HEK293 (cell line): ENCODE data around the gene ALMS1.

ENCODE experiments used
- CTCF ChIA-PET: fragments of 350-600 bp; formaldehyde crosslinking; extraction: SDS; loops from one replicate; lab custom pipeline; 2021; ENCODE audit warnings: antibody characterized with exemption; lab: Yijun Ruan, JAX
- POLR2A ChIA-PET: fragments of 300-600 bp; formaldehyde crosslinking; extraction: SDS; loops from one replicate; lab custom pipeline; 2020; ENCODE audit warnings: antibody characterized with exemption, inconsistent platforms; lab: Yijun Ruan, JAX
- H3K27ac ChIP-seq: fragments of 200-500 bp; sonication (Bioruptor generic); 2 replicates; pipeline ENCODE4 v1.5.1; 2014; ENCODE audit warnings: low read depth, low read length, control low read depth, inconsistent platforms; ENCODE audit errors: extremely low read depth
- H3K36me3 ChIP-seq, 2 experiments: fragments of 200-500 bp in 1 of 2; sonication (Bioruptor generic) in 1 of 2; 1 replicate in 1 of 2; 2 replicates in 1 of 2; pipeline ENCODE4 v1.5.1; 2014 to 2017; ENCODE audit warnings: inconsistent platforms in 2 of 2, low read length in 2 of 2; ENCODE audit not compliant: control insufficient read depth in 2 of 2, insufficient read depth in 1 of 2
- H3K4me1 ChIP-seq: fragments of 200-500 bp; sonication (Bioruptor generic); 2 replicates; pipeline ENCODE4 v1.5.1; 2014; ENCODE audit warnings: mild to moderate bottlenecking, low read length, inconsistent platforms; ENCODE audit not compliant: control insufficient read depth, insufficient read depth
- H3K4me3 ChIP-seq: 2 replicates; pipeline ENCODE4 v1.5.1; 2011; ENCODE audit warnings: low read depth, mild to moderate bottlenecking, control low read depth, low read length, moderate library complexity
- H3K9me3 ChIP-seq: fragments of 200-500 bp; sonication (Bioruptor generic); 2 replicates; pipeline ENCODE4 v1.5.1; 2014; ENCODE audit warnings: low read depth, low read length, inconsistent platforms; ENCODE audit not compliant: control insufficient read depth, insufficient read depth
- GLIS1 ChIP-seq: fragments of 450-650 bp; formaldehyde crosslinking; IDR thresholded peaks from 2 replicates; pipeline ENCODE4 v1.5.1; 2016; ENCODE audit warnings: missing biosample characterization, missing genetic modification characterization
- KLF10 ChIP-seq: fragments of 450-650 bp; IDR thresholded peaks from 2 replicates; pipeline ENCODE4 v1.5.1; 2018; ENCODE audit warnings: missing biosample characterization, mild to moderate bottlenecking, missing genetic modification characterization
- MYNN ChIP-seq: fragments of 450-650 bp; formaldehyde crosslinking; IDR thresholded peaks from 2 replicates; pipeline ENCODE4 v1.5.1; 2016; ENCODE audit warnings: missing biosample characterization, missing genetic modification characterization, borderline replicate concordance
- MZF1 ChIP-seq: fragments of 450-650 bp; formaldehyde crosslinking; IDR thresholded peaks from 2 replicates; pipeline ENCODE4 v1.5.1; 2017; ENCODE audit warnings: missing biosample characterization, missing genetic modification characterization, borderline replicate concordance
- PRDM10 ChIP-seq: fragments of 450-650 bp; formaldehyde crosslinking; IDR thresholded peaks from 2 replicates; pipeline ENCODE4 v1.5.1; 2016; ENCODE audit warnings: missing biosample characterization, missing genetic modification characterization
- PRDM6 ChIP-seq: fragments of 450-650 bp; formaldehyde crosslinking; IDR thresholded peaks from 2 replicates; pipeline ENCODE4 v1.5.1; 2017; ENCODE audit warnings: missing biosample characterization, missing genetic modification characterization
- REST ChIP-seq: fragments of 450-650 bp; formaldehyde crosslinking; IDR thresholded peaks from 2 replicates; pipeline ENCODE4 v1.5.1; 2016; ENCODE audit warnings: missing biosample characterization, missing genetic modification characterization
- TCF7L2 ChIP-seq: IDR thresholded peaks from 2 replicates; pipeline ENCODE4 v1.6.1; 2011; ENCODE audit warnings: low read depth, mild to moderate bottlenecking, inconsistent platforms, low read length, moderate library complexity, borderline replicate concordance
- ZFHX2 ChIP-seq: fragments of 450-650 bp; formaldehyde crosslinking; conservative IDR thresholded peaks from 2 replicates; pipeline ENCODE4 v1.5.1; 2016; ENCODE audit warnings: missing biosample characterization, missing genetic modification characterization
- ZNF223 ChIP-seq: fragments of 450-650 bp; formaldehyde crosslinking; IDR thresholded peaks from 2 replicates; pipeline ENCODE4 v1.5.1; 2016; ENCODE audit warnings: missing biosample characterization, missing genetic modification characterization
- ZNF239 ChIP-seq: fragments of 450-650 bp; formaldehyde crosslinking; IDR thresholded peaks from 2 replicates; pipeline ENCODE4 v1.5.1; 2016; ENCODE audit warnings: missing biosample characterization, missing genetic modification characterization
- ZNF24 ChIP-seq: fragments of 450-650 bp; formaldehyde crosslinking; IDR thresholded peaks from 2 replicates; pipeline ENCODE4 v1.5.1; 2016; ENCODE audit warnings: missing biosample characterization, missing genetic modification characterization
- ZNF426 ChIP-seq: fragments of 450-650 bp; formaldehyde crosslinking; IDR thresholded peaks from 2 replicates; pipeline ENCODE4 v1.5.1; 2017; ENCODE audit warnings: missing biosample characterization, missing genetic modification characterization, mild to moderate bottlenecking, inconsistent platforms, moderate library complexity
- ZNF548 ChIP-seq: fragments of 450-650 bp; formaldehyde crosslinking; IDR thresholded peaks from 2 replicates; pipeline ENCODE4 v1.5.1; 2016; ENCODE audit warnings: missing biosample characterization, missing genetic modification characterization
- ZNF626 ChIP-seq: fragments of 450-650 bp; sonication (Bioruptor Pico); formaldehyde crosslinking; IDR thresholded peaks from 2 replicates; pipeline ENCODE4 v1.5.1; 2018; ENCODE audit warnings: missing biosample characterization, missing genetic modification characterization, inconsistent platforms
- ZNF629 ChIP-seq: fragments of 450-650 bp; formaldehyde crosslinking; IDR thresholded peaks from 2 replicates; pipeline ENCODE4 v1.5.1; 2017; ENCODE audit warnings: missing biosample characterization, missing genetic modification characterization
- ZNF701 ChIP-seq: fragments of 450-650 bp; formaldehyde crosslinking; IDR thresholded peaks from 2 replicates; pipeline ENCODE4 v1.5.1; 2016; ENCODE audit warnings: missing biosample characterization, missing genetic modification characterization
- ZSCAN18 ChIP-seq: fragments of 450-650 bp; formaldehyde crosslinking; IDR thresholded peaks from 2 replicates; pipeline ENCODE4 v1.5.1; 2016; ENCODE audit warnings: missing biosample characterization, missing genetic modification characterization
- ZSCAN30 ChIP-seq: fragments of 450-650 bp; IDR thresholded peaks from 2 replicates; pipeline ENCODE4 v1.5.1; 2018; ENCODE audit warnings: missing biosample characterization, mild to moderate bottlenecking, missing genetic modification characterization, moderate library complexity

The ALMS1 gene

GRCh38 chr2:73343992-73344391 lies 41.6 kb upstream of the ALMS1 start:
- no peak overlapping the region for H3K27ac ChIP-seq
- H3K9me3 ChIP-seq, result no peaks in the 10 kb centered on the region
- CTCF ChIA-PET, result interaction anchor here (1.6 kb wide), 1 partner anchor 54 kb away, joined by 4 read pairs; no protein-coding TSS in a partner anchor
- no peak overlapping the region for H3K4me3 ChIP-seq
- TF ChIP-seq ZNF426 (tag by site-specific recombination) (no peak), KLF10 (tag by site-specific recombination) (no peak), ZNF626 (tag by site-specific recombination) (no peak), ZNF24 (no peak), ZNF548 (tag by site-specific recombination) (no peak), ZFHX2 (tag by site-specific recombination) (no peak), ZNF239 (tag by site-specific recombination) (no peak), ZNF223 (tag by site-specific recombination) (no peak), MZF1 (tag by site-specific recombination) (no peak), MYNN (no peak), ZNF629 (tag by site-specific recombination) (no peak), GLIS1 (tag by site-specific recombination) (no peak), PRDM6 (tag by site-specific recombination) (no peak), REST (tag by site-specific recombination) (no peak), ZNF701 (tag by site-specific recombination) (no peak), PRDM10 (tag by site-specific recombination) (no peak), ZSCAN18 (tag by site-specific recombination) (no peak), ZSCAN30 (tag by site-specific recombination) (no peak), TCF7L2 (no peak)
- TF ChIP-seq, all 188 proteins: peak for 0
- POLR2A ChIA-PET, result no interaction called here
- Histone ChIP-seq H3K36me3 (no peaks in the 10 kb centered on the region), H3K4me1 (no peaks in the 10 kb centered on the region)
